Left hindlimb (tissue), 1 donor: ENCODE data around the gene PEAK1.

Experiments used
- DNase-seq: peaks from one replicate; pipeline ENCODE4 v3.0.0-alpha.2; 2018

Gene PEAK1, protein sequence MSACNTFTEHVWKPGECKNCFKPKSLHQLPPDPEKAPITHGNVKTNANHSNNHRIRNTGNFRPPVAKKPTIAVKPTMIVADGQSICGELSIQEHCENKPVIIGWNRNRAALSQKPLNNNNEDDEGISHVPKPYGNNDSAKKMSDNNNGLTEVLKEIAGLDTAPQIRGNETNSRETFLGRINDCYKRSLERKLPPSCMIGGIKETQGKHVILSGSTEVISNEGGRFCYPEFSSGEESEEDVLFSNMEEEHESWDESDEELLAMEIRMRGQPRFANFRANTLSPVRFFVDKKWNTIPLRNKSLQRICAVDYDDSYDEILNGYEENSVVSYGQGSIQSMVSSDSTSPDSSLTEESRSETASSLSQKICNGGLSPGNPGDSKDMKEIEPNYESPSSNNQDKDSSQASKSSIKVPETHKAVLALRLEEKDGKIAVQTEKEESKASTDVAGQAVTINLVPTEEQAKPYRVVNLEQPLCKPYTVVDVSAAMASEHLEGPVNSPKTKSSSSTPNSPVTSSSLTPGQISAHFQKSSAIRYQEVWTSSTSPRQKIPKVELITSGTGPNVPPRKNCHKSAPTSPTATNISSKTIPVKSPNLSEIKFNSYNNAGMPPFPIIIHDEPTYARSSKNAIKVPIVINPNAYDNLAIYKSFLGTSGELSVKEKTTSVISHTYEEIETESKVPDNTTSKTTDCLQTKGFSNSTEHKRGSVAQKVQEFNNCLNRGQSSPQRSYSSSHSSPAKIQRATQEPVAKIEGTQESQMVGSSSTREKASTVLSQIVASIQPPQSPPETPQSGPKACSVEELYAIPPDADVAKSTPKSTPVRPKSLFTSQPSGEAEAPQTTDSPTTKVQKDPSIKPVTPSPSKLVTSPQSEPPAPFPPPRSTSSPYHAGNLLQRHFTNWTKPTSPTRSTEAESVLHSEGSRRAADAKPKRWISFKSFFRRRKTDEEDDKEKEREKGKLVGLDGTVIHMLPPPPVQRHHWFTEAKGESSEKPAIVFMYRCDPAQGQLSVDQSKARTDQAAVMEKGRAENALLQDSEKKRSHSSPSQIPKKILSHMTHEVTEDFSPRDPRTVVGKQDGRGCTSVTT (N-terminal part only)

DNA sequence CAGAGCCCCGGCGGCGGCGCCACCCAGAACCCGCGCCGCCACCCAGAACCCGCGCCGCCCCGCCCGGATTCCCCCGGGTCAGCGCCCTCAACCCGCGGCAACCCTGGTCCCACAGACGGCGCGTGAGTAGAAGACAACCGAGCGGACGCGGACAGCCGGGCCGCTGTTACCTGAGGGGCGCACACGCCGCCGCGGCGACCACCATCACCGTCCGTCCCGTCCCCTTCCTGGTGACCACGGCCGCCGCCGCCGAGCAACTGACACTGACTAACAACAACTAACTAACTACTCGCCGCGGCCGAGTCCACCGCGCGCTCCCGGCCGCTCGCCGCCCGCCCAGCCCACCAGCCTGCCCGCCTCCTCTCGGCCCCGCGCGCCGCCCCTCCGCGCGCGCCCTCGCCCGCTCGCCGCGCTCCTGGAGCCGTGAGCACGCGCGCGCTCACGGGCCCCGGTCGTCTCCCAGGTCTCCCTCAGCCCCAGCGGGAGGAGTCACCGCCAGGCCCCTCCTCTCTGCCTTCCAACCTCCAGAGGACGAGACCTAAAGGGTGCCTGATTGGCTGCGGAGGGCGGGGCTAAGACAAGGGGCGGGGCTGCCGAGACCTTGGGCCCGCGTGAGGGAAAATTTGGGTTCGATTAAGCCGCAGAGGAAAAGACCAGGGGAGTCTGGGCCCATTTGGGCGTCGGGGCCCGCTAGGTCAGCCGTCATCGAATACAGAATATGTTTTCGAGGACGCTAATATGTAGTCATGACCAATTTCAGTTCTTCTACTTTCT, at the start of gene PEAK1:
Gene PEAK1 (minus strand): TSS at position 269 of the 774 bp plus-strand sequence. CDS start 238,178 bp downstream, outside the sequence.
- peak; percentile 99 for DNase-seq

DNA sequence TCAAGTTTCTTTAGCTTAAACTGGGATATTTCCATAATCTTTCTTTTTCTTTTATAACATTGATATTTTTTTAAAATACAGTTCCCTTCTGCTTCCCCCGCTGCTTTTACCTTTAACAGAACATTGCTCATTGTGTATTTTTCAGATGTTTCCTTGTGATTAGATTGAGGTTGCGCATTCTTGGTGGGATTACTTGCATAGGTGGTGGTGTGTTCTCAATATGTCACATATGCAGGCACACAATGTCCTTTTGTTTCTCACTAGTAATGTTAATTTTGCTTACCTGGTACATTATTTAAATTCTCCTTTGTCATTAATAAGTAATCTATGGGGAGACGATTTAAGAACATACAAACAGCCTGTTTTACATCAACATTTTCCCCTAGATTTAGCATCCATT, 49.0 kb upstream of the PEAK1 start:
- no peak for DNase-seq

DNA sequence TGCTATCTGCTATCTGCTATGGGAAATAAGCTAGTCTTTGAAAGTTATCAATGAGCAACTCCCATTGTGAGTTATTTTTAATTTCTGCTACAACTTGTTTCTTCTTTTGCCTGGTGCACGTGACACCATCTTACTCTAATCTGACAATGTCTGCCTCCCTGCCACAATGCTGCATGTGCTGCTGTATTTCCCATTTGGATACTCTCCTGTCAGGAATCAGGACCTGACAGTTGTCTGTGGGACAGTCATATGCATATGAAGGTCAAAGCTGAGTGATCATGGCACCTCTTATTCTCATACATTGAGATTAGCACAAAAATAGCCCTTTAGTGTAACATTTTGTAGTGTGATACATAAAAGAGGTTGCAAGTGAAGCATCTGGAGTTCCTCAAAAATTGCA, 46.6 kb upstream of the PEAK1 start:
- no peak for DNase-seq

DNA sequence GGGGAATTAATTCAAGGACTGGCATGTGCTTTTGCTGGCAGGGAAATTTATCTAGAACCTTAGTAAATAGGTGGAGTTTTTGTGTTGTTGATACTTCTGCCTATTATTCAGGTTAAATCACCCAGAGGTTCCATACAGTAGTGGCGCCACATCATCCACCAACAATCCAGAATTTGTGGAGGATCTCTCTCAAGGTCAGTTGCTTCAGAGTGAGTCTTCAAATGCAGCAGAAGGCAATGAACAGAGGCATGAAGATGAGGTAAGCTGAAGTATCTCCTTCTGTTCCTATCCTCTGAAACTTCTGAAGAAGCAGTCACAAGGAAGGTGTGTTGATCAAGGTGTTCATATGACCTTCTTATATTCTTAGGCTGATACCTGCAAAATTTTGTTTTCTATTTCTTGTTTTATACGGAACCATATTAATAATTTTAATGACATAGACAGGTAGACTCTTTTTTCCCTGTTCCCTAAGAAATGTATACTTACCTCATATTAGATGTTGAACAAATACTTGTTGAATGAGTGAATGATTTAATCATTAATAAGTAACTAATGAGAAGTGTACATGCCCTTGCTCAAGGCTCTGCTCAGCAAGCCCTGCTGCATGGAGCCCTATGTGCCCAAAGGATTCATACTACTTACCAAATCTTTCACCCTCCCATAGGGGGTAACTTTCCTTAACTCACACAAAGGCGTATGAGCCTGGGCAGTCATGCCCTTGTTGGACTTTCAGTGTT, 44.4 kb upstream of the PEAK1 start:
- no peak for DNase-seq

DNA sequence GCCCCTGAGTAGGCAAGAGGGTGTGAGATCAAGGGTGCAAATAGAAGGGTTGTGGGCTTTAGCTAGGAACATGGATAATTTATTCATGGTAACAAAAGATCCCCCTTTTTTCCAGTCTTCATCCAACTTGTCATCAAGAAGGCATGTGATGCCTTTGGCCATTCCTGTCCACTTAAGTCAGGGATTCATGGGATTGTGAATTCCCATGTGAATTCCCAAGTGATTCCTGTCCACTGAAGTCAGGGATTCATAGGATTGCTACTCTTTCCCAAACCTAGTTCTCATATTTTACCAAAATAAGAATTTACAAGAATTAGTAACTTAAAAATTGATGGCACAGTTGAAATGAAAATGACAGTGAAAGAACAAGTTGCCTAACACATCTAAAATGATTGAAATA, 41.6 kb upstream of the PEAK1 start:
- no peak for DNase-seq

DNA sequence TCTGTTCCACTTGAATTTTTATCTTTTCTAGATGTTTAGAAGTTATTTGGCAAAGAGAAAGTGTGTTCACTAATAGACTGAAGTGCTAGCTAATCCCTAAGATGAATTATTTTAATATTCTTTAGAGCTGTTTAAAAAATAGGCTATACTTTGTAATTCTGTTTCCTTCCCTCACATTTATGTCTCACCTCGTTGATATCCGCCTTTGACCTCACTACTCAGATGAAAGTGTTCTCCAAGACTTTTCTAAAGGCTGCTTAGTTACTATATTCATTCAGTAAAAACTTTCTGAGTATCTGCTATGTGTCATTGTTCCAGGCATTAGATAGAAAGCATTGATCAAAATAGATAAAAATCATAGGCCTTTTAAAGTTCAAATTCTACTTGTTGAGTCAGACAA, 39.1 kb upstream of the PEAK1 start:
- DNase-seq = no peak

DNA sequence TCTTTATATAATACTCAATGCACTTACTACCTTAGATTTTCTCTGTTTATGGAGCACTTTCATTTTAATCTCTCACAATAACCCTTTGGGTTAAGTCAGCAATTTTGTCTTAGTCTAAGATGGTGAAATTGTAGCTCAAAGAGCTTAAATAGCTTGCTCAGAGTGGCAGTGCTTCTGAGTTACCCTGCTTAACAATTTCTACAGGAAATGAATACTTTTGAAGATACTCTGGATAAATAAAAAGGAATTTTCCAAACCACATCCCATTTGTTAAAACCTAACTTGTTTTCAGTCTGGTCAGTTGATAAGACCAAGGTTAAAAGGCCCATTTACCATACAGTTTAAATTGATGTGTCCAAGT, 38.0 kb upstream of the PEAK1 start:
- DNase-seq = no peak

DNA sequence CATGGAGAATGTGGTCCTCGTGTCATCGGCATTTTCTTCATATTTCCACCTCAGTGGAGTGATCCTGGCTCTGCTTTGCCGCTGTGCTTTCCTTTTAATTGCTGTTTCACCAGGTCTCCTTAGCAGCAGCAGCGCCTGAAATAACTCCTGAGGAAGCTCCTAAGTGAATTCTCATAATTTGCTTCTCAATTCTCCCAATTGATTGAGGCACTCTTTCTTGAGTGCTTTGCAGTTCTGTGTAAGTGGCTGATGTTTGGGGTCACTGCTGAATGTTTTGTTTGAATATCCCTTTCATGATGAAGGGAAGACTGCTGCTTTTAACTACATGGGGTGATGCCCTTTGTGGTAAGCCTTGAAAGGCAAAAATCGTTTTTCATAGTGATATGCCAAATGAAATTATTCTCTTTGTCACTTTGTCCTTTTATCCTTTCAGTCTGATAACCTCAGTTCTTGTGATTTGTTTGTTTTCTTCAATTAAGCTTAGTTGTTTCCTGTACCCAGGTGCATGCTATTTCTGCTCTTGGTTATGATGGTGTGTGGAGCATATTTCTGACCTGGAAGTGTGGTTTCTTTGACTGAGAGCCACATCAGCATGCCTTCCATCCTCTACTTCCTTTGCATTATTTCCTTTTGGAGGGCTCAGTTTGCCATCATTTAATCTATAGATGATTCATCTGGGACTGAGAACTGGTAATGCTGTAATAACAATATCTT, 37.4 kb upstream of the PEAK1 start:
- DNase-seq = no peak

DNA sequence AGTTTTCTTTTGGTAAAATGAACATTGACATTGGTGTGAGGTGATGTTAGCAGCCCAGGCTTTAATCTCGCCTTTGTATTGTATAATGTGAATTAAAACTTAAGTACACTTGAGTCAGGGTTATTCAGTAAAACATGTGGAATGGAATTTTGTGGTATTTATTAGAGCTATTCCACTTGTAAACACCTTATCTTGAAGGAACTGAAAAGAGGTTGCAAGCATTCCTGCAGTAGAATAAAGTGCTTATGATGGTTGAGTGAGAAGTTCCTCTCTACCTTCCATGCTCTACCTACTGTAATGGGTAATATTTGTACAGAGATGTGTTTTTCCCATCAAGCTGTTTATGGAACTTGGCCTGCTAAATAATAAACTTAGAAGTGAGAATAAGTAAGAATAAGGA, 36.8 kb upstream of the PEAK1 start:
- no peak for DNase-seq

DNA sequence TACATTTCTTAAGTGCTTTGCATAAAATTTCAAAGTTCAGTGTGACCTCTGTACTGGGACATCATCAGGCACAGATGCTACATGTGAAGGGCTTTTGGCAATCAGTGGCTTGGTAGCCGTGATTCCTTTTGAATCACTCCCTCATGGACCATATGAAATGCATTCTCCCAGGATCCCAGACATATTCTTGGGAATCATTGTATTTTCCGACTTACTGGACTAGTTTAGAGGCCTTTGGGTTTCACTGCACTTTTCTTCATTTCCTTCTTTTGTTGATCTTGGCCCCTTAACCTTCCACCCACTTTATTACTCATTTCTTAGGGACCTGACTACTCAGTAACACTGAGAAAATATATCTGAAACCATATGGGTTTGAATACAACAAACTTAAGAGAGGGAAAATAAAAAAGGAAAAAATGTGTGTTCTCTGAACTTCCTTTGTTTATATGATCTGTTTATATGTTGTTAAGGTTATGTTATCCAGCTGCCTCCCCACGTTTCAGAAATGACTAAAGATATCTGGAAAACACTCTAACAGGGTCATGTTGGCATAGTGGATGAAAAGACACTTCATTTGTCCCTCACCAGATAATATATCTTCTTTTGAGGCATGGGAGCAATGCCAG, 35.9 kb upstream of the PEAK1 start:
- DNase-seq = peak; percentile 31

DNA sequence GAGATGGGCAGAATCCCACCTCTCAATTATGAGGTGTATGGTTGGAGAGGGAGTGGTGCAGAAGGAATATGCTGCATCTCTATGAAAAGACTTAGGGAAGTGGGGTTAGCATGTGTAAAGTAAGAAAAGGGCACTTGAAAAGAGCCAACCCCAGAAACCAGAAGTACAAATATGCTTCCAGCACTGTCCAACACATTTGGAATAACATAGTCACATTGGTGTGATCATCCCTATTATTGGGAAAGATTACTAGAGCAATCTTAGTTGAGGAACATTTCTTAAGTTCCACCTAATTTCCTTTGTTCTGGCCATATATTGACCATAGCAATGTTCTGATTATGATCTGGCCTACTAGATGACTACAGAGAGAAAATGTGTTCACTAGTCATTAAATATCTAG, 35.0 kb upstream of the PEAK1 start:
- DNase-seq = no peak

DNA sequence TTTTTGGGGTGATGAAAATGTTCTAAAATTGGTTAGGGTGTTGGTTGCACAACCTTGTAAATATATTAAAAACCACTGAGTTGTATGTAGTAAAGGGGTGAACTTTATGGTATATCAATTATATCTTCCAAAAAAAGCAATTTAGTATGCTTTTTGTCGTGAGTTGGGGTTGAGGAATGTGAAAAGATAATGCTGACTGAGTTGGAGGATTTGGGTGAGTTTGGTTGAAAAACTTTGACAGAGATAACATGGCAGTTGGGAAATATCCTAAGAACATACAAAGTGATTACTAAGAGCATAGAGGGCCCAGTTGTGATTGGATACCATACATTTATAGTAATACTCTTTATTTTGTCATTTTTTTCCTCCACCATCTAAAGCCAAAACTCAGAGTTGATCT, 34.4 kb upstream of the PEAK1 start:
- no peak for DNase-seq

DNA sequence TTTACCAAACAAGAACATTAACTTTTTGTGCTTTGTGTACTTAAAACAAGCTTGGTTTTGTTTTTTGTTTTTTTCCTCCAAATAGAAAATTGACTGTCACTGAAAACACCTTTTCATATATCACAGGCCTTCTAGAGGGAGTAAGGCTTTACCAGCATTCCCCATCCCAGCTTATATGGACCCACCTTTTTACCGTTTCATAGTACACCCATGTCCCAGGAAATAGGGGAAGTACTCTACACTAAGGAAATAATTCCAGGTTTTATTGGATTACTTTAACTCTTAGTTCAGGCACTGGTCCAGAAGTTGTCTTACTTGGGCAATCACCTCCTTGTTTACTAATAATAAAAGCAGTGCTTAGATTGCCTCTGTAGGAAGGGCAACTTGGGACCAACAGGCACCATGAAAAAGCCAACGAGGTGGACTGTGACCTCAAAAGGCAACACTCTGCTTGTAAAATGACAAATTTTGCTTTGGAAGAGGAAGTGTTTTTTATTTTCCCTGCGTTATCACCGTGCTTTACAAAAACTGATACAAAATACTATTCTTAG, 27.0 kb upstream of the PEAK1 start:
- DNase-seq = no peak

DNA sequence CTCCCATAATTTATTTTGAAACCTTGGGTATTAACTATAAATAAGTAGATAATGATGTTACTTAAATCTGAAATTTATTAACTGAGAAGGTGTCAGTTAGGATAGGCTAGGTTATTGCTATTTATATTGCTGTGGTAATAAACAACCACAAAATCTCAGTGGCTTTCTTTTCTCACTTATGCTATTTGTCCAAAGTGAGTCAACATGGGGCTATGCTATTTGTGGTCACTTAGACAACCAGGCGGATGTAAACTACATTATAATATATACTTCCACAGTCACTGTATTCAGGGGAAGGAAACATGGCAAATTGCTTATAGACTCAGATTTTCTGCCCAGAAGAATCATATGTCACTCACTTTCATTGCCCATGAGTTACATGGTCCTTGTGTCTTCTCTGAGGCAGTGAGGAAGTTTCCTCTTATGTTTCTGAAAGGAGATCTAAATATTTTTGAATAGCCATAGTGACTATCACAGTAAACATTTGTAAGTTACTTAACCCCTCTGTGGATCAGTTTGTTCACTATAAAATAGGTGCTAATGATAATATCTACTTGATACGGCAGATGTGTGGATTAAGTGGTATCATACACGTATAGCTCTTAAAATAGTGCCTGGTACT, 20.6 kb upstream of the PEAK1 start:
- DNase-seq = no peak

DNA sequence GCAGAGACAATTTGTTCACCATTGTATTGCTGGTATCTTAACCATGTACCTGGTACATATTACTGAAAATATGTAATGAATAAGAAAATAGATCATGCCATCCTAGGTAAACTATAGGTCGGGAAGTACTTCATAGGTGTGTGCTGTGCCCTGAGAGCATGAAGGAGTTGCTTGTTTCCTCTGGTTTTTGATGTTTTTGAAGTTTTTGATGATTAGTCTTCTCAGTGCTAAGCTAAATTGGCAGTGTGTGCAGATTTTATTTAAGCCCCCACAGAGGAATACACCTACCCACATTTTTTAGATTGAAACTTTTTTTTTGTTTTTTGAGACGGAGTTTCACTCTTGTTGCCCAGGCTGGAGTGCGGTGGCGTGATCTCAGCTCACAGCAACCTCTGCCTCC, 17.4 kb upstream of the PEAK1 start:
- DNase-seq = no peak

DNA sequence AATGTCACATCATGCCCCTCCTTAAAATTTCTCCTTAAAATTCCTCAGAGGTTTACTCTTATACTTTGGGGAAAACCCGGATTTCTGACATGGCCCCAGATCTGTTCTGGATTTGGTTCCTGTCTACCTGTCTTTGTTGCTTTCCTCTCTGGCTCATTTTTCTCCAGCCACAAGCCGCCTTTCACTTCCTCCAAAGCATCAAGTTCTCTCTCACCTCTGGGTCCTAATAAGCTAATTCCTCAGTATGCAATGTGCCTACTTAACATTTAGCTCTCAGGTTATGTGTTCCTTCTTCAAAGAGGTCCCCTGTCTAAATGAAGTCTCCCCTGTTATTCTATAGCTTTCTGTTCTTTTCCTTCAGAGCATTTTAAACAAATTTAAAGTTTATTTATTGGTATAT, 16.9 kb upstream of the PEAK1 start:
- DNase-seq = no peak

DNA sequence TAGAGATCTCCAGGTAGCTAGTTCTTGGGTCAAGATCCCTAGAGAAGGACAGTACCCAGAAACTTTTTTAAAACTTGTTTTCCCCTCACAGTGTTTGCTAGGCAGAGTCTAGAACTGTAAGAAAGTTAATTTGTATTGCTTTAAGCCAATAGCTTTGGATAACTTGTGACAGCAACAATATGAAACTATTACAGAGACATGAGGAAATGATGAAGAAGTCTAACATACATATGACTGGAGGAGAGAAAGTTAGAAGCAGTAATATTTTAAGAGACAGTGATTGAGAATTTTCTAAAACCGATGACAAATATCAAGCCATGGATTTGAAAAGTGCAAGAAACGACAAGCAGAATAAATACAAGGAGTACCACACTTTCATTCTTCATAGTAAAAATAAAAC, 10.7 kb upstream of the PEAK1 start:
- DNase-seq = no peak

DNA sequence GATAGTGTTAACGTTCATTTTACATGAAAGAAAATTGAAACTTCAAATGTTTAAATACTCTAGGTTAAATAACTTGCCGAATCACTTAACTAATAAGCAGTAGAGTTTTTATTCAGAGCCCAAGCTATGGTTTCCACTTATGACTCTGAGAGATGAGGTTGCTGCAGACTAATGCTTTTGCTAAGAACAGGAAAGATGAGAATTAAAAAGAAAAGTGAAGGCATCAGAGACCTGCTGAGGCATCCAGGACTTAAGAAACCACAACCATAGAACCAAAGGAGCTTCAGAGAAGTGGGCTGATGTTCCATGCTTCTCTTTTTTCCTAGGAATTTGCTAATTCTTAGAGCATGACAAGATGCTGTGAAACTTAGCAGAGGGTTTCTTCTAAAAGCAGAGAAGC, 10.3 kb upstream of the PEAK1 start:
- no peak for DNase-seq

DNA sequence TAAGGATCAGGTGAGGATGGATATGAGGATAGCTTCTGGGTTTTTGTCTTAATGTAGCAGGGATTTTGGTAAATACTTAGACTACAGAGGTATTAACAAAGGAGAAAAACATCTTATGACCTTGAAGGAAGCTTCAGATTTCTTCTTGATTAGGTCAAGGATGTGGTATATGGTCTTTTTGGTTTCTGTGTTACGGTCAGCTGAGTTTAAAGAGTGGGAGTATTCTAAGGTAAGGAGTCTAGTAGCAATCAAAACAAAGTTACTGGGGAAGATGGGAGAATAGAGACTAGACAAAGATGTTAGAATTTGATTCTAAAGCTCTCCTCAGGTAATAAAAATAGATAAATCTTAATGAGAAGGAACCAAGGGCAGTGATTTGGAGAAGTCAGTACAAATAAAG, 7.0 kb upstream of the PEAK1 start:
- DNase-seq = no peak

DNA sequence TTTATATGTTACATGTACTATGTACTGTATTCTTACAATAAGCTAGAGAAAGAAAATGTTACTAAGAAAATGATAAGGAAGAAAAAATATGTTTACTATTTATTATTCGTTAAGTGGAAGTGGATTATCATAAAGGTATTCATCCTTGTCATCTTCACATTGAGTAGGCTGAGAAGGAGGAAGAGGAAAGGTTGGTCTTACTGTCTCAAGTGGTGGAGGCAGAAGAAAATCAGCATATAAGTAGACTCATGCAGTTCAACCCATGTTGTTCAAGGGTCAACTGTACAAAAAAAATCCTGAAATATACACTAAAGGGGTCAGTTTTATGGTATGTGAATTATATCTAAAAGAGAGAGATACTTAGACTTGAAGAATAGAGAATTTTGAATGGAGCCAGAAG, 6.5 kb upstream of the PEAK1 start:
- DNase-seq = no peak
